Activated naive CD4-positive, alpha-beta T cell treated with anti-CD3 and anti-CD28 coated beads for 36 hours (primary cell): ENCODE data around the gene AFG1L. TPM values are rescaled to one million over a fixed set of nuclear protein-coding genes. Genes with fewer than 3 reads are reported as not detected.
"Not testable (repeated sequence)": the region's sequence is repeated elsewhere in the genome, so short reads cannot be mapped to it uniquely, and the experiment has no call there.

ENCODE experiments used
- CTCF ChIA-PET: fragments of 350-600 bp; sonication (Branson Sonifier 250); formaldehyde crosslinking; loops from one replicate; lab custom pipeline; 2021; ENCODE audit warnings: antibody characterized with exemption; lab: Charles Lee
- DNase-seq: peaks from one replicate; pipeline ENCODE4 v3.0.0-alpha.2; 2020
- H3K27ac Mint-ChIP-seq: one replicate; pipeline ENCODE4 v1.8.0; 2021; ENCODE audit warnings: mild to moderate bottlenecking, mixed read lengths
- H3K27me3 Mint-ChIP-seq: one replicate; pipeline ENCODE4 v1.8.0; 2021; ENCODE audit warnings: low read depth, mixed read lengths
- H3K36me3 Mint-ChIP-seq: one replicate; pipeline ENCODE4 v1.8.0; 2021; ENCODE audit warnings: low read depth, mixed read lengths
- H3K4me1 Mint-ChIP-seq: one replicate; pipeline ENCODE4 v1.8.0; 2021; ENCODE audit warnings: low read depth, mixed read lengths
- H3K4me3 Mint-ChIP-seq: one replicate; pipeline ENCODE4 v1.8.0; 2021; ENCODE audit warnings: mild to moderate bottlenecking, moderate library complexity, mixed read lengths
- H3K9me3 Mint-ChIP-seq: one replicate; pipeline ENCODE4 v1.8.0; 2021; ENCODE audit warnings: mixed read lengths
- intact Hi-C: fragments of 100-400 bp; cut with micrococcal nuclease; formaldehyde crosslinking; loops from one replicate; pipeline ENCODE4 v1.15.1; 2023
- total RNA-seq, 2 experiments: library from RNA; stranded (reverse); gene quantifications; one replicate each; pipeline ENCODE4 v1.2.3, GENCODE V29; 2021

The AFG1L gene
- total RNA-seq, 2 experiments from 2014 or later: 5.4 to 5.9 TPM

GRCh38 chr6:108395297-108395696, 100.4 kb downstream of the AFG1L start:
- Mint-ChIP-seq H3K27me3 (no peaks in the 10 kb centered on the region), H3K27ac (no peak overlapping the region), H3K36me3 (no peaks in the 10 kb centered on the region), H3K4me3 (no peak overlapping the region), H3K4me1 (no peaks in the 10 kb centered on the region), H3K9me3 (no peaks in the 10 kb centered on the region)
- intact Hi-C loops: no loop called here
- no peak for DNase-seq
- CTCF ChIA-PET: no interaction called here

- H3K9me3 Mint-ChIP-seq: peaks cover 2% of the 10 kb centered on the region
- H3K36me3 Mint-ChIP-seq: peaks cover 11% of the 10 kb centered on the region
- no peaks in the 10 kb centered on the region for H3K27me3 Mint-ChIP-seq
- DNase-seq: no peak
- no peak overlapping the region for H3K4me3 Mint-ChIP-seq
- H3K4me1 Mint-ChIP-seq: no peaks in the 10 kb centered on the region
- intact Hi-C loops: no loop called here
- no peak overlapping the region for H3K27ac Mint-ChIP-seq
- CTCF ChIA-PET: no interaction called here
Measured at GRCh38 chr6:108403236-108403635, 108.4 kb downstream of the AFG1L start.

- no peak overlapping the region for H3K4me3 Mint-ChIP-seq
- H3K27me3 Mint-ChIP-seq: peaks cover under 1% of the 10 kb centered on the region
- H3K36me3 Mint-ChIP-seq: peaks cover 20% of the 10 kb centered on the region
- no peaks in the 10 kb centered on the region for H3K4me1 Mint-ChIP-seq
- CTCF ChIA-PET: interaction anchor here (0.5 kb wide), 1 partner anchor 101 kb away, joined by 5 read pairs; no protein-coding TSS in a partner anchor
- no peak for DNase-seq
- no peak overlapping the region for H3K27ac Mint-ChIP-seq
- peaks cover 4% of the 10 kb centered on the region for H3K9me3 Mint-ChIP-seq
- intact Hi-C loops: no loop called here
Measured at GRCh38 chr6:108406943-108407342, 112.1 kb downstream of the AFG1L start.

- intact Hi-C loops: no loop called here
- DNase-seq: no peak
- CTCF ChIA-PET: interaction anchor here (0.6 to 0.7 kb wide), 2 partner anchors 12 to 14 kb away, joined by 3 to 4 read pairs; no protein-coding TSS in a partner anchor
- H3K27ac Mint-ChIP-seq: no peak overlapping the region
- no peak overlapping the region for H3K4me3 Mint-ChIP-seq
- H3K9me3 Mint-ChIP-seq: peaks cover 10% of the 10 kb centered on the region
- peaks cover 23% of the 10 kb centered on the region for H3K36me3 Mint-ChIP-seq
- H3K4me1 Mint-ChIP-seq: no peaks in the 10 kb centered on the region
- H3K27me3 Mint-ChIP-seq: peaks cover 2% of the 10 kb centered on the region
Measured at GRCh38 chr6:108407904-108408827, 113.3 kb downstream of the AFG1L start.

GRCh38 chr6:108408861-108409260, 114.0 kb downstream of the AFG1L start:
- DNase-seq: no peak
- no peaks in the 10 kb centered on the region for H3K4me1 Mint-ChIP-seq
- peaks cover 22% of the 10 kb centered on the region for H3K36me3 Mint-ChIP-seq
- no peak overlapping the region for H3K4me3 Mint-ChIP-seq
- peaks cover 17% of the 10 kb centered on the region for H3K9me3 Mint-ChIP-seq
- H3K27ac Mint-ChIP-seq: no peak overlapping the region
- peaks cover 2% of the 10 kb centered on the region for H3K27me3 Mint-ChIP-seq
- CTCF ChIA-PET: interaction anchor here (0.7 kb wide), 1 partner anchor 13 kb away, joined by 3 read pairs; no protein-coding TSS in a partner anchor
- intact Hi-C loops: no loop called here

GRCh38 chr6:108416047-108416833, 121.4 kb downstream of the AFG1L start:
- peaks cover 28% of the 10 kb centered on the region for H3K9me3 Mint-ChIP-seq
- H3K27me3 Mint-ChIP-seq, CTCF ChIA-PET, H3K27ac Mint-ChIP-seq, intact Hi-C loops, DNase-seq, H3K4me1 Mint-ChIP-seq, H3K36me3 Mint-ChIP-seq, H3K4me3 Mint-ChIP-seq: not testable (repeated sequence)

GRCh38 chr6:108417027-108417426, 122.2 kb downstream of the AFG1L start:
- Mint-ChIP-seq H3K9me3 (peaks cover 25% of the 10 kb centered on the region), H3K4me1 (no peaks in the 10 kb centered on the region), H3K27ac (no peak overlapping the region), H3K36me3 (peaks cover 6% of the 10 kb centered on the region), H3K4me3 (no peak overlapping the region), H3K27me3 (peaks cover under 1% of the 10 kb centered on the region)
- CTCF ChIA-PET: no interaction called here
- no peak for DNase-seq
- intact Hi-C loops: no loop called here

- peaks cover 2% of the 10 kb centered on the region for H3K36me3 Mint-ChIP-seq
- CTCF ChIA-PET: no interaction called here
- no peaks in the 10 kb centered on the region for H3K27me3 Mint-ChIP-seq
- DNase-seq: no peak
- H3K27ac Mint-ChIP-seq: no peak overlapping the region
- H3K4me1 Mint-ChIP-seq: no peaks in the 10 kb centered on the region
- peaks cover 9% of the 10 kb centered on the region for H3K9me3 Mint-ChIP-seq
- no peak overlapping the region for H3K4me3 Mint-ChIP-seq
- intact Hi-C loops: no loop called here
Measured at GRCh38 chr6:108419474-108419873, 124.6 kb downstream of the AFG1L start.

- intact Hi-C loops: no loop called here
- Mint-ChIP-seq H3K36me3 (peaks cover 2% of the 10 kb centered on the region), H3K27ac (no peak overlapping the region), H3K9me3 (peaks cover 6% of the 10 kb centered on the region), H3K4me3 (no peak overlapping the region), H3K4me1 (no peaks in the 10 kb centered on the region), H3K27me3 (no peaks in the 10 kb centered on the region)
- DNase-seq: no peak
- CTCF ChIA-PET: no interaction called here
Measured at GRCh38 chr6:108419934-108420609, 125.2 kb downstream of the AFG1L start.

GRCh38 chr6:108421366-108421765, 126.5 kb downstream of the AFG1L start:
- DNase-seq: no peak
- intact Hi-C loops: no loop called here

GRCh38 chr6:108423982-108424705, 129.3 kb downstream of the AFG1L start:
- CTCF ChIA-PET: interaction anchor here (0.8 kb wide), 1 partner anchor 125 kb away, joined by 3 read pairs; no protein-coding TSS in a partner anchor

More at GRCh38 chr6:108421366-108421765, 126.5 kb downstream of the AFG1L start:
- CTCF ChIA-PET: interaction anchor here (0.6 to 1.1 kb wide), 2 partner anchors 13 to 70 kb away, joined by 3 read pairs; no protein-coding TSS in a partner anchor
- no peaks in the 10 kb centered on the region for H3K36me3 Mint-ChIP-seq
- H3K27me3 Mint-ChIP-seq: peaks cover 2% of the 10 kb centered on the region
- H3K27ac Mint-ChIP-seq: no peak overlapping the region
- no peaks in the 10 kb centered on the region for H3K9me3 Mint-ChIP-seq
- H3K4me1 Mint-ChIP-seq: no peaks in the 10 kb centered on the region
- no peak overlapping the region for H3K4me3 Mint-ChIP-seq

More at GRCh38 chr6:108423982-108424705, 129.3 kb downstream of the AFG1L start:
- Mint-ChIP-seq H3K9me3 (no peaks in the 10 kb centered on the region), H3K27me3 (peaks cover 3% of the 10 kb centered on the region), H3K27ac (no peak overlapping the region), H3K4me1 (no peaks in the 10 kb centered on the region), H3K4me3 (no peak overlapping the region), H3K36me3 (peaks cover 1% of the 10 kb centered on the region)
- intact Hi-C loops: no loop called here
- DNase-seq: no peak
